Activated gamma-delta T cell treated with Interleukin-2 at 50 U/mL for 16 hours (primary cell): ENCODE results near the gene ABCG5.

Experiments
- DNase-seq: peaks from one replicate; pipeline ENCODE4 v3.0.0-alpha.2; 2020

The ABCG5 gene

GRCh38 chr2:43841949-43842865, 3.6 kb upstream of the ABCG5 start:
- DNase-seq, result no peak

GRCh38 chr2:43840965-43841364, 2.3 kb upstream of the ABCG5 start:
- no peak for DNase-seq

GRCh38 chr2:43839776-43840564, 1.3 kb upstream of the ABCG5 start:
- no peak for DNase-seq

- DNase-seq, result no peak
These were observed 644 bp downstream of the ABCG5 start for GRCh38 chr2:43837831-43838559.

- no peak for DNase-seq
These were observed 1.6 kb downstream of the ABCG5 start for GRCh38 chr2:43837033-43837432.

GRCh38 chr2:43832457-43832856, 6.2 kb downstream of the ABCG5 start:
- DNase-seq, result no peak

GRCh38 chr2:43831543-43832294, 6.9 kb downstream of the ABCG5 start:
- no peak for DNase-seq

GRCh38 chr2:43826305-43827250, 12.1 kb downstream of the ABCG5 start:
- DNase-seq, result no peak

- no peak for DNase-seq
These were observed 12.8 kb downstream of the ABCG5 start for GRCh38 chr2:43825841-43826240.

- DNase-seq, result no peak
These were observed 13.6 kb downstream of the ABCG5 start for GRCh38 chr2:43824951-43825493.

- no peak for DNase-seq
These were observed 14.1 kb downstream of the ABCG5 start for GRCh38 chr2:43824512-43824911.

- DNase-seq, result no peak
These were observed 14.9 kb downstream of the ABCG5 start for GRCh38 chr2:43823751-43824150.

- DNase-seq, result no peak
These were observed 15.8 kb downstream of the ABCG5 start for GRCh38 chr2:43822839-43823238.

GRCh38 chr2:43819491-43820163, 19.0 kb downstream of the ABCG5 start:
- no peak for DNase-seq

GRCh38 chr2:43818761-43819160, 19.9 kb downstream of the ABCG5 start:
- DNase-seq, result no peak

GRCh38 chr2:43814711-43815110, 23.9 kb downstream of the ABCG5 start:
- no peak for DNase-seq

- no peak for DNase-seq
These were observed 25.7 kb downstream of the ABCG5 start for GRCh38 chr2:43812947-43813346.

GRCh38 chr2:43812006-43812405, 26.6 kb downstream of the ABCG5 start:
- DNase-seq, result no peak

GRCh38 chr2:43810888-43811287, 27.8 kb downstream of the ABCG5 start:
- DNase-seq, result no peak

GRCh38 chr2:43810452-43810851, 28.2 kb downstream of the ABCG5 start:
- no peak for DNase-seq

GRCh38 chr2:43806719-43807031, 32.0 kb downstream of the ABCG5 start:
- no peak for DNase-seq
